ENCODE measurements around the gene MIGA2. TPM values are rescaled to one million over a fixed set of nuclear protein-coding genes. Genes with fewer than 3 reads are reported as not detected.

Gene MIGA2
- total and polyA plus RNA-seq, 2 donors (not counting 1 experiment from before 2014, with no cell fraction given): 62.1 to 78.1 TPM

DNA sequence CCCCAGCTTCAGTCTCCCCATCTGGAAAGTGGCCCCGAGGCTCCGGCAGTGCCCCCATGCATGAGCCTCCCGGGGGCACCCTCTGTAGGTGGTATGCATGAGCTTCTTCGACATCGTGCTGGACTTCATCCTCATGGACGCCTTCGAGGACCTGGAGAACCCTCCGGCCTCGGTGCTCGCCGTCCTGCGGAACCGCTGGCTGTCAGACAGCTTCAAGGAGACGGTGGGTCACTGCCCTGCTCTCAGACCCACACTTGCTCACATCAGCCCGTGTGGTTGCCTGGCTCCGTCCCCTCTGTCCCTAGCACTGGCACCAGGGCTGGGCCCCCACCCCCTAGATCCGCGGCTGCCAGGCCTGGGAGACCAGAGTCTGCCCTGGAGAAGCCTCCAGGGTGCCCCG lies 31.7 kb downstream of the MIGA2 start:
- DNase-seq: no peak
- no peak for ATAC-seq (ENCODE audit: low read depth)
- POLR2A ChIA-PET: interaction anchor here (0.5 kb wide), 1 partner anchor 823 kb away, joined by 6 read pairs; no protein-coding TSS in a partner anchor
- Histone ChIP-seq H4K20me1 (ENCODE audit: control insufficient read depth, insufficient read depth, low read length, poor library complexity, severe bottlenecking) (no peaks in the 10 kb centered on the region), H2AFZ (ENCODE audit: insufficient read depth, low read depth, low read length, poor library complexity, severe bottlenecking) (peak overlapping the region; percentile 69), H3K79me2 (ENCODE audit: control insufficient read depth, insufficient read depth, low read length) (no peaks in the 10 kb centered on the region), H3K9me3 (ENCODE audit: control extremely low read depth in 1 of 3, control insufficient read depth in 2 of 3, insufficient read depth in 1 of 3, low read length in 2 of 3) (no peaks in the 10 kb centered on the region), H3K4me2 (replicated peaks; ENCODE audit: low read depth, low read length, poor library complexity, severe bottlenecking) (peak overlapping the region; percentile 76), H3K27me3 (replicated peaks in 1 of 4; ENCODE audit: control extremely low read depth in 1 of 4, control insufficient read depth in 3 of 4, insufficient read depth in 4 of 4, low read length in 3 of 4) (no peaks in the 10 kb centered on the region), H3K4me1 (ENCODE audit: control insufficient read depth in 2 of 2, insufficient read depth in 2 of 2, low read length in 2 of 2) (peaks cover 25 to 37% of the 10 kb centered on the region in 2 donors), H3K27ac (ENCODE audit: low read length in 2 of 2) (peak overlapping the region; percentile 77 to 79), H3K4me3 (ENCODE audit: control extremely low read depth in 1 of 5, extremely low read depth in 1 of 5, insufficient read depth in 1 of 5, low read depth in 2 of 5, low read length in 4 of 5) (no peak overlapping the region), H3K9ac (ENCODE audit: low read length) (no peak overlapping the region), H3K36me3 (replicated peaks in 1 of 2; ENCODE audit: control extremely low read depth in 1 of 2, control insufficient read depth in 1 of 2, extremely low read depth in 1 of 2, insufficient read depth in 2 of 2, low read length in 1 of 2) (peaks cover 0 to 26% of the 10 kb centered on the region in 2 experiments)
- Mint-ChIP-seq H3K9me3 (ENCODE audit: insufficient read depth) (no peaks in the 10 kb centered on the region), H3K27ac (peak overlapping the region; percentile 97), H3K4me1 (peaks cover 25% of the 10 kb centered on the region), H3K4me3 (no peak overlapping the region), H3K27me3 (no peaks in the 10 kb centered on the region)
- WGBS (ENCODE audit: insufficient coverage): 89% methylated on average over 16 of the region's 19 CpGs
- CTCF ChIA-PET: interaction anchor here (0.5 to 1.3 kb wide), 3 partner anchors 38 to 1950 kb away, joined by 3 read pairs; no protein-coding TSS in a partner anchor
- TF ChIP-seq, protein P1, sequence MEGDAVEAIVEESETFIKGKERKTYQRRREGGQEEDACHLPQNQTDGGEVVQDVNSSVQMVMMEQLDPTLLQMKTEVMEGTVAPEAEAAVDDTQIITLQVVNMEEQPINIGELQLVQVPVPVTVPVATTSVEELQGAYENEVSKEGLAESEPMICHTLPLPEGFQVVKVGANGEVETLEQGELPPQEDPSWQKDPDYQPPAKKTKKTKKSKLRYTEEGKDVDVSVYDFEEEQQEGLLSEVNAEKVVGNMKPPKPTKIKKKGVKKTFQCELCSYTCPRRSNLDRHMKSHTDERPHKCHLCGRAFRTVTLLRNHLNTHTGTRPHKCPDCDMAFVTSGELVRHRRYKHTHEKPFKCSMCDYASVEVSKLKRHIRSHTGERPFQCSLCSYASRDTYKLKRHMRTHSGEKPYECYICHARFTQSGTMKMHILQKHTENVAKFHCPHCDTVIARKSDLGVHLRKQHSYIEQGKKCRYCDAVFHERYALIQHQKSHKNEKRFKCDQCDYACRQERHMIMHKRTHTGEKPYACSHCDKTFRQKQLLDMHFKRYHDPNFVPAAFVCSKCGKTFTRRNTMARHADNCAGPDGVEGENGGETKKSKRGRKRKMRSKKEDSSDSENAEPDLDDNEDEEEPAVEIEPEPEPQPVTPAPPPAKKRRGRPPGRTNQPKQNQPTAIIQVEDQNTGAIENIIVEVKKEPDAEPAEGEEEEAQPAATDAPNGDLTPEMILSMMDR (IDR thresholded peaks at IDR 0.05): no peak
- intact Hi-C loops (cut with micrococcal nuclease): no loop called here

DNA sequence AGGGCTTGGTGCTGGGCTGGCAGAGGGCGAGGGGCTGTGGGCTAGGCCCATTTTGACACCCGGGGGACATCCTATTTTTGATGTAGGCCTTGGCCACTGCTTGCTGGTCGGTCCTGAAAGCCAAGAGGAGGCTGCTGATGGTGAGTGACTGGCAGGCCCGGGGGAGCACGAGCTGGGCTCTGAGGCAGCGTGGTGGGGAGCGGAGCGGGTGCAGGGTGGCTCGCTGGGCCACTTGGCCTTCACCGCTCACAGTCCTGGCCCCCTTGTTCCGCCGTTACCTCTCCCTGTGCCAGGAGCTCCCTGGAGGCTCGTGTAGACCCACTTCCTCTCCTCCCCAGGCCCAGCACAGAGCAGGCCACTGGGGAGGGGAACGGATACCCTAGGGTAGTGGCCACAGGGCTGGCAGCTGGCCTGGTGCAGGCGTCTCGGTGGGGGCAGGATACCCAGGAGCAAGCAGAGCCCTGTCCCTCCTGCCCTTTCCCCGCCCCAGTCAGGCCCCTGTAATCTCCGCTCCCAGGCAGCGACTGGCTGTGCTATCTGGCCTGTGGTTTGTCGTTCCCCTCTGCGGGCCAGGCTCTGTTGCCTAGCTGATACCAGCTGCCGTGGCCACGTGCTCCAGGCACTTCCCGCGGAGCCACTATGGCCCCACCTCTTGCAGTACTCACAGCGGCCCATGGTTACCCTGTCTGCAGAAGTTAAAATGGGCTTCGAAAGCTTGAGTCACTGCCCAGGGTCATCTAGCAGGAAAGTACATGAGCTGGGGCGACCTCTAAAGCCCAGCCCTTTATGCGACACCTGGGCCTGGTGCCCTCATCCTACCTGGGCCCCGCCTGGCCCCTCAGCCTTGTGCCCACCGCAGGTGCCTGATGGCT lies 32.8 kb downstream of the MIGA2 start:
- ChIA-PET POLR2A (interaction anchor here (0.6 to 2.3 kb wide), 3 partner anchors 11 to 41 kb away, joined by 3 to 15 read pairs (median 4); partner anchors contain the start of genes DOLPP1 and MIGA2), CTCF (interaction anchor here (0.9 to 1.7 kb wide), 4 partner anchors 11 to 105 kb away, joined by 3 to 7 read pairs (median 3); partner anchors contain the start of gene DOLPP1)
- Histone ChIP-seq H2AFZ (ENCODE audit: insufficient read depth, low read depth, low read length, poor library complexity, severe bottlenecking) (peak overlapping the region; percentile 69), H3K36me3 (replicated peaks in 1 of 2; ENCODE audit: control extremely low read depth in 1 of 2, control insufficient read depth in 1 of 2, extremely low read depth in 1 of 2, insufficient read depth in 2 of 2, low read length in 1 of 2) (peaks cover 0 to 19% of the 10 kb centered on the region in 2 experiments), H3K27me3 (replicated peaks in 1 of 4; ENCODE audit: control extremely low read depth in 1 of 4, control insufficient read depth in 3 of 4, insufficient read depth in 4 of 4, low read length in 3 of 4) (no peaks in the 10 kb centered on the region), H3K9me3 (ENCODE audit: control extremely low read depth in 1 of 3, control insufficient read depth in 2 of 3, insufficient read depth in 1 of 3, low read length in 2 of 3) (no peaks in the 10 kb centered on the region), H3K4me2 (replicated peaks; ENCODE audit: low read depth, low read length, poor library complexity, severe bottlenecking) (peak overlapping the region; percentile 76), H3K79me2 (ENCODE audit: control insufficient read depth, insufficient read depth, low read length) (no peaks in the 10 kb centered on the region), H3K9ac (ENCODE audit: low read length) (peak overlapping the region; percentile 49), H4K20me1 (ENCODE audit: control insufficient read depth, insufficient read depth, low read length, poor library complexity, severe bottlenecking) (no peaks in the 10 kb centered on the region), H3K4me1 (ENCODE audit: control insufficient read depth in 2 of 2, insufficient read depth in 2 of 2, low read length in 2 of 2) (peaks cover 25 to 37% of the 10 kb centered on the region in 2 donors), H3K27ac (ENCODE audit: low read length in 2 of 2) (peak overlapping the region; percentile 77 to 79), H3K4me3 (ENCODE audit: control extremely low read depth in 1 of 5, extremely low read depth in 1 of 5, insufficient read depth in 1 of 5, low read depth in 2 of 5, low read length in 4 of 5) (peak overlapping the region in 4 of 5 experiments; percentile 26 to 39 (median 38))
- peaks cover 25% of the 10 kb centered on the region for H3K4me1 Mint-ChIP-seq
- no peaks in the 10 kb centered on the region for H3K9me3 Mint-ChIP-seq (ENCODE audit: insufficient read depth)
- peak; percentile 87 for DNase-seq
- intact Hi-C loops (cut with micrococcal nuclease): loop anchor here (1.0 kb wide), 3 partner anchors 12 to 41 kb away; partner anchors contain the start of genes CRAT, DOLPP1 and MIGA2
- whole genome bisulfite sequencing (ENCODE audit: insufficient coverage): 14% methylated on average over 31 of the region's 31 CpGs
- no peaks in the 10 kb centered on the region for H3K27me3 Mint-ChIP-seq
- TF ChIP-seq, protein P1 (IDR thresholded peaks at IDR 0.05): no peak
- TF ChIP-seq EZH2 (IDR thresholded peaks at IDR 0.05; ENCODE audit: borderline replicate concordance, insufficient read depth, low read depth, low read length, poor library complexity, severe bottlenecking): no peak
- peak; percentile 97 for ATAC-seq (ENCODE audit: low read depth)
- peak overlapping the region; percentile 97 for H3K27ac Mint-ChIP-seq
- peak overlapping the region; percentile 83 for H3K4me3 Mint-ChIP-seq

All from B cell (primary cell).